OCI-M1 (cell line): ENCODE results near the gene PCYOX1L.

Experiments used
- DNase-seq: peaks from one replicate; lab custom pipeline; 2025; lab: John Stamatoyannopoulos, UW

The PCYOX1L gene

GRCh38 chr5:149370878-149371277, 13.0 kb downstream of the PCYOX1L start:
- DNase-seq = no peak

- DNase-seq = peak; percentile 74
Measured at GRCh38 chr5:149371296-149371962, 13.6 kb downstream of the PCYOX1L start.

- no peak for DNase-seq
Measured at GRCh38 chr5:149372076-149372795, 14.4 kb downstream of the PCYOX1L start.

GRCh38 chr5:149372932-149373331, 15.1 kb downstream of the PCYOX1L start:
- no peak for DNase-seq

- DNase-seq = no peak
Measured at GRCh38 chr5:149374303-149374702, 16.5 kb downstream of the PCYOX1L start.

GRCh38 chr5:149374801-149375200, 17.0 kb downstream of the PCYOX1L start:
- DNase-seq = no peak

GRCh38 chr5:149375434-149375833, 17.6 kb downstream of the PCYOX1L start:
- no peak for DNase-seq

GRCh38 chr5:149376104-149376503, 18.3 kb downstream of the PCYOX1L start:
- DNase-seq = no peak

- no peak for DNase-seq
Measured at GRCh38 chr5:149376711-149377447, 19.0 kb downstream of the PCYOX1L start.

- no peak for DNase-seq
Measured at GRCh38 chr5:149378241-149378820, 20.5 kb downstream of the PCYOX1L start.

- DNase-seq = no peak
Measured at GRCh38 chr5:149379177-149379761, 21.4 kb downstream of the PCYOX1L start, which contains the start of gene IL17B. Gene IL17B (minus strand): TSS chr5:149379292. CDS start chr5:149379225, 67 bp downstream.

GRCh38 chr5:149379818-149380374, 22.1 kb downstream of the PCYOX1L start:
- DNase-seq = no peak

- DNase-seq = no peak
Measured at GRCh38 chr5:149380466-149381121, 22.7 kb downstream of the PCYOX1L start.

GRCh38 chr5:149381261-149381985, 23.6 kb downstream of the PCYOX1L start:
- DNase-seq = no peak

GRCh38 chr5:149381986-149382338, 24.1 kb downstream of the PCYOX1L start:
- DNase-seq = peak; percentile 84

GRCh38 chr5:149382517-149383220, 24.8 kb downstream of the PCYOX1L start:
- no peak for DNase-seq

GRCh38 chr5:149383399-149383798, 25.6 kb downstream of the PCYOX1L start:
- DNase-seq = no peak

- DNase-seq = no peak
Measured at GRCh38 chr5:149386166-149386565, 28.3 kb downstream of the PCYOX1L start.

- no peak for DNase-seq
Measured at GRCh38 chr5:149387081-149387631, 29.3 kb downstream of the PCYOX1L start.

GRCh38 chr5:149387982-149388381, 30.1 kb downstream of the PCYOX1L start:
- DNase-seq = no peak
